ENCODE results near the gene XPO5. TPM values are rescaled to one million over a fixed set of nuclear protein-coding genes. Genes with fewer than 3 reads are reported as not detected.
"Not testable (repeated sequence)": the region's sequence is repeated elsewhere in the genome, so short reads cannot be mapped to it uniquely, and the experiment has no call there.

The XPO5 gene
- total and polyA plus RNA-seq, 2 experiments from 2014 or later = 29.4 to 31.3 TPM

DNA sequence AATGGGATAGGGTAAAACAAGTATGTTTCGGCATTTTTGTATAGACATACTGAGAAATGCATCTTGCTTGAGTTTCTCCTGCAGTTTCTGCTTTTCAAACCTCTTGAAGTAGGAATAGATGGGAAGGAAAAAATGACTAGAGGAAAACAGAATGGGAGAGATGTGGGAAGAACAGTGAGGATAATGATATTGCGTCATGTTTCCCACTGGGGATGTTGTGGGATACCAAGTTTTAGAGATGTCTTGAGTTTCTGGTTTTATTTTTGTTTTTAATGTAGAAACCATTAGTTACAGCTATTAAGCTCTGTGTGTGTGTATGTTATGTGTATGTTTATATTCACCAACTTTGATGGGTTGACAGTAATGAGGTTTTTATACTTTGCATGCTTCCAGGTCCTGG is 24.8 kb upstream of the XPO5 start:
- Histone ChIP-seq H3K4me1 (ENCODE audit: low read depth) (no peaks in the 10 kb centered on the region), H3K27me3 (no peaks in the 10 kb centered on the region), H3K4me3 (no peak overlapping the region), H3K9me3 (ENCODE audit: low read depth) (no peaks in the 10 kb centered on the region), H3K27ac (no peak overlapping the region), H3K36me3 (peaks cover 21% of the 10 kb centered on the region)
- TF ChIP-seq, protein P1, sequence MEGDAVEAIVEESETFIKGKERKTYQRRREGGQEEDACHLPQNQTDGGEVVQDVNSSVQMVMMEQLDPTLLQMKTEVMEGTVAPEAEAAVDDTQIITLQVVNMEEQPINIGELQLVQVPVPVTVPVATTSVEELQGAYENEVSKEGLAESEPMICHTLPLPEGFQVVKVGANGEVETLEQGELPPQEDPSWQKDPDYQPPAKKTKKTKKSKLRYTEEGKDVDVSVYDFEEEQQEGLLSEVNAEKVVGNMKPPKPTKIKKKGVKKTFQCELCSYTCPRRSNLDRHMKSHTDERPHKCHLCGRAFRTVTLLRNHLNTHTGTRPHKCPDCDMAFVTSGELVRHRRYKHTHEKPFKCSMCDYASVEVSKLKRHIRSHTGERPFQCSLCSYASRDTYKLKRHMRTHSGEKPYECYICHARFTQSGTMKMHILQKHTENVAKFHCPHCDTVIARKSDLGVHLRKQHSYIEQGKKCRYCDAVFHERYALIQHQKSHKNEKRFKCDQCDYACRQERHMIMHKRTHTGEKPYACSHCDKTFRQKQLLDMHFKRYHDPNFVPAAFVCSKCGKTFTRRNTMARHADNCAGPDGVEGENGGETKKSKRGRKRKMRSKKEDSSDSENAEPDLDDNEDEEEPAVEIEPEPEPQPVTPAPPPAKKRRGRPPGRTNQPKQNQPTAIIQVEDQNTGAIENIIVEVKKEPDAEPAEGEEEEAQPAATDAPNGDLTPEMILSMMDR (IDR thresholded peaks at IDR 0.05; ENCODE audit: low read depth, low read length) = no peak
- no peak for DNase-seq (ENCODE audit: low read depth in 1 of 2, low spot score in 1 of 2)

- Histone ChIP-seq H3K27ac (no peak overlapping the region), H3K36me3 (peaks cover 4% of the 10 kb centered on the region), H3K9me3 (ENCODE audit: low read depth) (no peaks in the 10 kb centered on the region), H3K4me3 (no peak overlapping the region), H3K27me3 (no peaks in the 10 kb centered on the region), H3K4me1 (ENCODE audit: low read depth) (no peaks in the 10 kb centered on the region)
- TF ChIP-seq, protein P1 (IDR thresholded peaks at IDR 0.05; ENCODE audit: low read depth, low read length) = no peak
- DNase-seq (ENCODE audit: low read depth in 1 of 2, low spot score in 1 of 2) = peak in 1 of 2 donors; percentile 50
These were observed 18.1 kb upstream of the XPO5 start for GRCh38 chr6:43593938-43594337.

GRCh38 chr6:43589564-43589963 is 13.7 kb upstream of the XPO5 start:
- H3K4me1 ChIP-seq (ENCODE audit: low read depth); DNase-seq (ENCODE audit: low read depth in 1 of 2, low spot score in 1 of 2); H3K4me3 ChIP-seq; H3K27me3 ChIP-seq; H3K27ac ChIP-seq; H3K9me3 ChIP-seq (ENCODE audit: low read depth): not testable (repeated sequence)
- peaks cover 12% of the 10 kb centered on the region for H3K36me3 ChIP-seq

GRCh38 chr6:43588194-43588593 is 12.4 kb upstream of the XPO5 start:
- TF ChIP-seq, protein P1 (IDR thresholded peaks at IDR 0.05; ENCODE audit: low read depth, low read length) = no peak
- Histone ChIP-seq H3K9me3 (ENCODE audit: low read depth) (no peaks in the 10 kb centered on the region), H3K4me3 (no peak overlapping the region), H3K27me3 (no peaks in the 10 kb centered on the region), H3K36me3 (peaks cover 26% of the 10 kb centered on the region), H3K27ac (no peak overlapping the region), H3K4me1 (ENCODE audit: low read depth) (no peaks in the 10 kb centered on the region)
- DNase-seq (ENCODE audit: low read depth in 1 of 2, low spot score in 1 of 2) = no peak

GRCh38 chr6:43584892-43585570 is 9.2 kb upstream of the XPO5 start:
- no peaks in the 10 kb centered on the region for H3K9me3 ChIP-seq (ENCODE audit: low read depth)
- TF ChIP-seq, protein P1 (IDR thresholded peaks at IDR 0.05; ENCODE audit: low read depth, low read length) = no peak
- peaks cover 25% of the 10 kb centered on the region for H3K36me3 ChIP-seq
- H3K4me3 ChIP-seq = no peak overlapping the region
- peak in 1 of 2 donors; percentile 7 for DNase-seq (ENCODE audit: low read depth in 1 of 2, low spot score in 1 of 2)
- no peaks in the 10 kb centered on the region for H3K27me3 ChIP-seq
- no peaks in the 10 kb centered on the region for H3K4me1 ChIP-seq (ENCODE audit: low read depth)
- no peak overlapping the region for H3K27ac ChIP-seq

DNA sequence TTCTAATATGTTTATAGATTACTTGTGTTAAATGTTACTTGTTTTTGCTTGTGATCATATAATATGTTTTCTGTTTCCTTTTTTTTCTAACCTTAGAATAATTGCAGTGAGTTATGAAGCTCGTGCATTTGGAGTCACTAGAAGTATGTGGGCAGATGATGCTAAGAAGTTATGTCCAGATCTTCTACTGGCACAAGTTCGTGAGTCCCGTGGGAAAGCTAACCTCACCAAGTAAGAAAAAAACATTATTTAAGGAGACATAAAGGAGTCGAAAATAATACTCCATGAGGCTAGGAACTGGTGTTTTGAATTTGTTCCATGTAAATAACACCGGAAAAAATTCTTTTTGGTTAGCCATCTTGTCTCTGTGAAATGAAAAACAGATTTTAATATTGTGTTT is 7.1 kb upstream of the XPO5 start:
- Histone ChIP-seq H3K27ac (no peak overlapping the region), H3K4me3 (no peak overlapping the region), H3K4me1 (ENCODE audit: low read depth) (no peaks in the 10 kb centered on the region), H3K9me3 (ENCODE audit: low read depth) (no peaks in the 10 kb centered on the region), H3K27me3 (no peaks in the 10 kb centered on the region), H3K36me3 (peaks cover 22% of the 10 kb centered on the region)
- TF ChIP-seq, protein P1 (IDR thresholded peaks at IDR 0.05; ENCODE audit: low read depth, low read length) = no peak
- no peak for DNase-seq (ENCODE audit: low read depth in 1 of 2, low spot score in 1 of 2)

Data from cardiac muscle cell (in vitro differentiated cells and primary cell).